ENCODE data around the gene TXNL4B. TPM values are rescaled to one million over a fixed set of nuclear protein-coding genes. Genes with fewer than 3 reads are reported as not detected.
A peak's percentile ranks its signal among the peaks of the same experiment; 100 is the strongest.

The TXNL4B gene
- 10 to 100 TPM; 39.3 to 45.8 (median 39.4) TPM for total RNA-seq

GRCh38 chr16:72093448-72094265 lies at the start of gene TXNL4B, which contains the start of gene DHX38:
TSS of gene TXNL4B (minus strand) at chr16:72093620. CDS start at chr16:72090749, 2,871 bp downstream.
TSS of gene DHX38 (plus strand) at chr16:72093847. CDS start at chr16:72096158, 2,311 bp downstream.
- peaks cover 47% of the 10 kb centered on the region for H3K4me1 Mint-ChIP-seq (ENCODE audit: low read depth)
- peak within 1 kb of the TSS; percentile 100 for H3K4me3 Mint-ChIP-seq
- H3K9me3 Mint-ChIP-seq: no peaks in the 10 kb centered on the region
- peaks cover 43% of the 10 kb centered on the region for H3K36me3 Mint-ChIP-seq (ENCODE audit: insufficient read depth)
- H3K27me3 Mint-ChIP-seq (ENCODE audit: low read depth): no peaks in the 10 kb centered on the region
- DNase-seq (peak; percentile 83), ATAC-seq (peak; percentile 97 to 98)

DNA sequence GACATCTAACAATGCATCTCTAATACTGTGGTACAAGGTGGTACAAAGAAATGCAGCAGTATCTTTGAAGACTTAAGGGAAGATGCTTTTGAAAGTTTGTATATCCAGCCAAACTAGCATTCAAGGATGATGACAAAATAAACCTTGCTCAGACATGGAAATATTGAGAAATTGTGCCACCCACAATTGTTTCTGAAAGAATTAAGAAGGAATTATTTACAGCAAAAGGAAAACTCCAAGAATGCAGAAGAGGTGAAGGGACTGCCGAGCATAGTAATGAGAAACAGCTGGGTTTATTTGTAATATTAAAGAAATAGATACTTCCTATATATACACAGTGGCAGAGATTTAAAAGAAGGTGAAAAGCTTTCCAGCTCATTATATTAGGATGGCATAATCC lies 49.1 kb upstream of the TXNL4B start:
- ATAC-seq: no peak
- Mint-ChIP-seq H3K27me3 (ENCODE audit: low read depth) (peaks cover 3% of the 10 kb centered on the region), H3K4me3 (no peak overlapping the region), H3K9me3 (peaks cover 3% of the 10 kb centered on the region), H3K4me1 (ENCODE audit: low read depth) (no peaks in the 10 kb centered on the region), H3K36me3 (ENCODE audit: insufficient read depth) (no peaks in the 10 kb centered on the region)
- no peak for DNase-seq

DNA sequence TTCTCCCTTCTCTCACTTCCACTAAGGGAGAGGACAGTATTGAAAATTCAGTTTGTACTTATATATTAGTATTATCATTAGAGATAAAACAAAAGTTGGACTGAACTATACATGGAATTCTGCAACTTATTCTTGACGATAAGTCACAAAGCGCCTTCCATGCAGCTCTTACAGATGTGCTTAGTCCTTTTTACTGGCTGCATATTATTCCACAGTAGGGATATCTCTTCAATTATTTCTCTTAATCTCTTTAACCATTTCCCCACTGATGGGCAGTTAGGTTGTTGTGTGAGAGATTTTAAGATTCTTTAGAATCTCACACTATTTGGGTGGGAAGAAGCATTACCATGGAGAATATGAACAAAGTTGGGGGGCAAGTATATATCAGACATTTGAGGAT lies 46.5 kb upstream of the TXNL4B start:
- ATAC-seq: no peak
- no peak for DNase-seq
- H3K27me3 Mint-ChIP-seq (ENCODE audit: low read depth): peaks cover 3% of the 10 kb centered on the region
- H3K36me3 Mint-ChIP-seq (ENCODE audit: insufficient read depth): no peaks in the 10 kb centered on the region
- no peaks in the 10 kb centered on the region for H3K9me3 Mint-ChIP-seq
- H3K4me3 Mint-ChIP-seq: no peak overlapping the region
- no peaks in the 10 kb centered on the region for H3K4me1 Mint-ChIP-seq (ENCODE audit: low read depth)

DNA sequence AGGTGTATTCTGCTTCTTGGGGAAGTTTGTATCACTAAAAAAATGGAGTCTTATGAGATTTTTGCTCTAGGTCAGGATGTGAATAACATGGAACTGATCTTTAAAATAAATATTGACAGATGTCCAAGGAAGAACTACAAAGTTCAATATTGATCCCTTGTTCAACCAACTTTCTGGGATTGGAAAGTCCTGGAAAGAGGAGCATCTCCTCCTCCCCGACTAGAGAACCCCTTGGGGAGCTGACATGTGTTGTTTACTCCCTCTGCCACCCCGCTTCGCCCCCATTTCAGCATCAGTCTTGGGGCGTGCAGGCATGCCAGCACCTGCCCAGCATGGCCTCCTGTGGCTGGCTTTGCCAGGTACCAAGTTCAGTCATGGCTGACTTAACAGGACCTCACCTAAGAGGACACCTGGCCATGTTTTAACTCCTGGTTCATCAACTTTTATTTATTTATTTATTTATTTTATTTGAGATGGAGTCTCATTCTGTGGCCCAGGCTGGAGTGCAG lies 44.7 kb upstream of the TXNL4B start:
- peaks cover 2% of the 10 kb centered on the region for H3K27me3 Mint-ChIP-seq (ENCODE audit: low read depth)
- H3K4me1 Mint-ChIP-seq (ENCODE audit: low read depth): no peaks in the 10 kb centered on the region
- H3K36me3 Mint-ChIP-seq (ENCODE audit: insufficient read depth): no peaks in the 10 kb centered on the region
- H3K4me3 Mint-ChIP-seq: no peak overlapping the region
- H3K9me3 Mint-ChIP-seq: no peaks in the 10 kb centered on the region
- ATAC-seq (no peak), DNase-seq (no peak)

GRCh38 chr16:72137380-72138063 lies 44.1 kb upstream of the TXNL4B start:
- DNase-seq: no peak
- no peaks in the 10 kb centered on the region for H3K9me3 Mint-ChIP-seq
- no peaks in the 10 kb centered on the region for H3K36me3 Mint-ChIP-seq (ENCODE audit: insufficient read depth)
- H3K4me1 Mint-ChIP-seq (ENCODE audit: low read depth): no peaks in the 10 kb centered on the region
- H3K4me3 Mint-ChIP-seq: no peak overlapping the region
- no peak for ATAC-seq
- no peaks in the 10 kb centered on the region for H3K27me3 Mint-ChIP-seq (ENCODE audit: low read depth)

- H3K36me3 Mint-ChIP-seq (ENCODE audit: insufficient read depth): no peaks in the 10 kb centered on the region
- H3K4me3 Mint-ChIP-seq: no peak overlapping the region
- no peaks in the 10 kb centered on the region for H3K4me1 Mint-ChIP-seq (ENCODE audit: low read depth)
- DNase-seq (no peak), ATAC-seq (no peak)
- no peaks in the 10 kb centered on the region for H3K9me3 Mint-ChIP-seq
- no peaks in the 10 kb centered on the region for H3K27me3 Mint-ChIP-seq (ENCODE audit: low read depth)
Measured at GRCh38 chr16:72134507-72134906, 41.1 kb upstream of the TXNL4B start.

GRCh38 chr16:72132726-72133125 lies 39.3 kb upstream of the TXNL4B start:
- Mint-ChIP-seq H3K4me1 (ENCODE audit: low read depth) (no peaks in the 10 kb centered on the region), H3K27me3 (ENCODE audit: low read depth) (no peaks in the 10 kb centered on the region), H3K36me3 (ENCODE audit: insufficient read depth) (no peaks in the 10 kb centered on the region), H3K9me3 (no peaks in the 10 kb centered on the region), H3K4me3 (no peak overlapping the region)
- no peak for DNase-seq
- no peak for ATAC-seq

DNA sequence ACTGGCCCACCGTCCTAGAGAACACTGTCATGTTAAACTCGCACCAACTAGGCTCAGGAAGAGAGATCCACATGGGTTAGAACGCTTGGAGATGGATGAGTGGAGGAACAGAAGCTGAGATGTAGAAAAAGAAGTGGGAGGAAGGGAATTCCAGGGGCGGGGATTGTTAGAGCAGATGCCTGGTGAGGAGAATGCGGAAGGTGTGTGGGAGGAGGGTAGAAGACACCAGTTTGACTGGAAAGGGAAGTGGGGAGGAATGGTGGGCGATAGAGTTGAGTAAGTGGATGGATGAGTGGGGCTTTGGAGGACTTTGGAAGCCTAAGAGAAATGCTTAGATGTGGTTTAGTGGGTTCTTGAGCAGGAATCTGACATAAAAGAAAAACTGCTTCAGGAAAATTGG lies 37.6 kb upstream of the TXNL4B start:
- no peaks in the 10 kb centered on the region for H3K9me3 Mint-ChIP-seq

DNA sequence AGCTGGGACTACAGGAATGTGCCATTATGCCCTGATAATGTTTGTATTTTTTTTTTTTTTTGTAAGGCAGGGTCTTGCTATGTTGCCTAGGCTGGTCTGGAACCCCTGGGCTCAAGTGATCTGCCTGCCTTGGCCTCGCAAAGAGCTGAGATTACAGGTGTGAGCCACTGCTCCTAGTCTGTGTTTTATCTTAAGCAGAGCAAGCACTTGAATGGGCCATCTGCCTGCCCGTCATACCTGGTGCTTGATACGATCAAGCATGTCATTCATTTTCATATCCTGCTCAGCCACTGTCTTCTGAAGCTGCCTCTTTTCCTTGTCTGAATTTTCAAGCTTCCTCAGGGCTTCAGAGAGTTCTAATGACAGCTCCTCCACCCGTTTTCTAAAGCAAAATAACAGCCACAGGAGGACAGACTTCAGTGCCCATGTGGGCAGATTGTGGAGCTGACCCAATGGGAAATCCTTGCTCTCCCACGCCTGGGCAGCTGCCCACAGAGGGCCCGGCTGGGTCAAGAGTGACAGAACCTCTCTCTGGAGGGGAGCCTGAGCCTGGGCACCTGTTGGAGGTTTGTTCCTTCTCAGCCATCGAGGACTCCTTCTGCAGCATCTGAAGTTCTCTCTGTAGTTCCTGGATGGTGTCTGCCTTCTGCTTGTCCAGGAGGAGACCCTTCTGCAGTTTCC lies 36.7 kb upstream of the TXNL4B start:
- no peaks in the 10 kb centered on the region for H3K27me3 Mint-ChIP-seq (ENCODE audit: low read depth)
- no peaks in the 10 kb centered on the region for H3K4me1 Mint-ChIP-seq (ENCODE audit: low read depth)
- no peaks in the 10 kb centered on the region for H3K9me3 Mint-ChIP-seq
- DNase-seq: no peak
- ATAC-seq: no peak
- no peak overlapping the region for H3K4me3 Mint-ChIP-seq
- H3K36me3 Mint-ChIP-seq (ENCODE audit: insufficient read depth): no peaks in the 10 kb centered on the region

More for the DNA sequence above, 37.6 kb upstream of the TXNL4B start:
- Mint-ChIP-seq H3K4me3 (no peak overlapping the region), H3K4me1 (ENCODE audit: low read depth) (no peaks in the 10 kb centered on the region), H3K36me3 (ENCODE audit: insufficient read depth) (no peaks in the 10 kb centered on the region), H3K27me3 (ENCODE audit: low read depth) (no peaks in the 10 kb centered on the region)
- no peak for DNase-seq
- no peak for ATAC-seq

DNA sequence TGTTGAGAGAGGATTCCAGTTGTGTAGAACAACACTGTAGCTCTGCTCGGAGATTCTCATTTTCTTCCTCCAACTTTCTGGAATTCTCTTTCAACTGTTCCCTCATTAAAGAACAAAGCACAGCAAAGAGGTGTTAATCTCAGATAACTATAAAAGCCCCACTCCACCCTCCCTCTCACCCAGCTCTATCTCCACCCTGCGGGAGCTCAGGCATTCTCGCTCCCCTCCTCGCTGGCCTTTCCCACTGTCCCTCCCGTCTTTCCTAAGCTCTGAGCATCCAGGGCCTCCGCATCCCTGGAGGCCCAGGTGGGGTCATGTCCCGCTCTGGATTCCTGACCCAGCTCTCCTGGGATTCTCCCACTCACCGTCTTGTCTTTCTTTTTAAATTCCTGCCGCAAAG lies 35.3 kb upstream of the TXNL4B start:
- DNase-seq (no peak), ATAC-seq (no peak)
- Mint-ChIP-seq H3K9me3 (no peaks in the 10 kb centered on the region), H3K4me1 (ENCODE audit: low read depth) (no peaks in the 10 kb centered on the region), H3K27me3 (ENCODE audit: low read depth) (no peaks in the 10 kb centered on the region), H3K4me3 (no peak overlapping the region), H3K36me3 (ENCODE audit: insufficient read depth) (no peaks in the 10 kb centered on the region)

DNA sequence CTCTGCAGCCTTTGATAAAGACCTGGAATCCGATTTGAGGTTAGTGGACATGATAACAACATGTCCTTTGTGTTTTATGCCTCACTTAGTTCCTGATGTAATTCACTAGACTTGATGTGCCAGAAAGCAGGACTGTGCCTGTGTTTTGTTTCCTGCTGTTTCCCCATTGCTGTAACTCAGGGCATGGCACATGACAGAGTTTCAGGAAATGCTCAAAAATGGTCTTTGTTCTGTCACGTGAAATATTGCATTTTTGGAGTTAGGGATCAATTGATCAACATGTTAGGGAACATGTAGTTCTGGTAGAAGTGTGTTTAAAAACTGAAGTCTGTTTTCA lies 33.0 kb upstream of the TXNL4B start:
- no peaks in the 10 kb centered on the region for H3K27me3 Mint-ChIP-seq (ENCODE audit: low read depth)
- no peak for DNase-seq

DNA sequence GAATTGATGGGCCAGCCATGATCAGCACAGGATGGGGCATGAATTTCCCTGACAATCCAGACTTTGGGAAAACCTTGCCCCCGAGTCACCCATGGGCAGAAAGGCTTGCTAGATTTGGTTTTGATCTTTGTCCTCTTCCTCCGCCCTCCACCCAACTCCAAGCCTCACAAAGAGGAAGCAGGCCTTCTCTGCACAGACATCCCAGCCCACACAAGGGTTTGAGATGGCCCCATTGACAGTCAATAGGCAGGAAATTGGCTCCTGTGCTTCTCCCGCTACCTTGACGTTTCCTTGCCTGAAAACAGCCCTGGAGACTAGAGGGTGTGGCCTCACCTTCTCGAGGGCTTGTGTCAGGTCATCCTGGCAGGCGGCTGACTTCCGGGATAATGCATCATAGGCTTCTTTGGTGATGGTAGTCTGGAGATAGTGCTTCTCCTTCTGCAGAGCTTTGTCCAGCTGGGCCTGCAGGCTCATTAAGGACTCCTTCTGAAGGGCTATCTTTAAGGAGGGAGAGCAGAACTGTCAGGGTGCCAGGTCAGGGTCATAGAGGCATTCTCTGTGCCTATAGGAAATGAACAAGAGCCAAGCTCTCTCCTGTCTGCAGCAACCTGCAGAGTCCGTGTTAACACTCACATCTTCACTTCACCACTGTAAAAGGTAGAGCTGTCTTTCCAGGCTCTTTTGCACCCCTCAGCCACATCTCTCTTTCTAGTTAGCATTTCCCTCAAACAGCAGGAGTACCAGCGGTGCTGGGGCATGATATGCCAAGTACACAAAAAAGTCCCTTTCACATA lies 32.4 kb upstream of the TXNL4B start:
- DNase-seq (no peak), ATAC-seq (no peak)
- Mint-ChIP-seq H3K4me3 (no peak overlapping the region), H3K36me3 (ENCODE audit: insufficient read depth) (no peaks in the 10 kb centered on the region), H3K27me3 (ENCODE audit: low read depth) (no peaks in the 10 kb centered on the region), H3K9me3 (no peaks in the 10 kb centered on the region), H3K4me1 (ENCODE audit: low read depth) (no peaks in the 10 kb centered on the region)

More for the DNA sequence above, 33.0 kb upstream of the TXNL4B start:
- Mint-ChIP-seq H3K4me1 (ENCODE audit: low read depth) (no peaks in the 10 kb centered on the region), H3K9me3 (no peaks in the 10 kb centered on the region), H3K36me3 (ENCODE audit: insufficient read depth) (no peaks in the 10 kb centered on the region), H3K4me3 (no peak overlapping the region)
- no peak for ATAC-seq

DNA sequence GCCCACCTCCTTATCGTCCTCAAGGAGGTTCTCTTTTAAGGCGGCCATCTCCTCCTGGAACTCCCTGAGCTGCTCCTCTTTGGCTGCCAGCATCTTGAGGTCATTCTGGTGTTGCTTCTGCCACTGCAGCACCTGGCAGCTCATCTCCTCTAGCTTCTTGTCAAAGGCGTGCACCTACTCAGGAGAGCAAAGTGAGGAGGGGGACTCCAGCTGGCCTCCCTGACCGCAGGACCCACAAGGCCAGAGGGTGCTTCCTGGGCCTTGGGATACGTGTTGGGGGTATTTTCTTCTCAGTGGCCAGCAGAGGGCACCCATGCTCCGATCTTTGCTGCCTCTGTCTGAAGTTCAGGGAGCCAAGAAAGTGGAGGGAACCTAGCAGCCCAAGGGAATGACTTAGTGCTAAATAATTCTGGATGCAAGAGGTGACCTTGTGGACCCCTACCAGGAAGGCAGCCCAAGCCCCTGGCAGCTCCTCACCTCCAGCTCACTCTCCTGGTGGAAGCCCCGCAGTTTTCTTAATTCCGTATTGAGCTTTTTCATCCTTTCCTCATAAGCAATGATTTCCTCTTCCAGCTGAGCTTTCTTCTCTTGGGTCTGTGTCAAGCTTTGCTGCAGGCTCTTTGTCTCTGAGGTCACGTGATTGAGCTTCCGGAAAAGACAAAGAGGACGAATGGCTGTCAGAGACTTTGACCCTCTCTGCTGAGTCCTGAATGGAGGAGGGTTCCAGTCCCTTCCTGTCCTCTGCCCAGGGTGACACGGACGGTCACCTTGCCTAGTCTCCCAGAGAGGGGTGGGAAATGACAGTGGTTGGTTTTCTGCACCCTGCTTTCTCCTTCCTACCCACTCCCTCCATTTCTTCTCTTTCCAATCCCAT lies 31.6 kb upstream of the TXNL4B start:
- Mint-ChIP-seq H3K9me3 (no peaks in the 10 kb centered on the region), H3K4me1 (ENCODE audit: low read depth) (no peaks in the 10 kb centered on the region), H3K4me3 (no peak overlapping the region), H3K36me3 (ENCODE audit: insufficient read depth) (no peaks in the 10 kb centered on the region), H3K27me3 (ENCODE audit: low read depth) (no peaks in the 10 kb centered on the region)
- ATAC-seq (peak; percentile 58 to 66), DNase-seq (peak; percentile 45)

Data from activated T-cell treated with anti-CD3 and anti-CD28 coated beads, Interleukin-2, amount 50 U/mL, for 4 hours (primary cell).